Activated naive CD4-positive, alpha-beta T cell treated with anti-CD3 and anti-CD28 coated beads for 36 hours (primary cell): ENCODE results near the gene POTEC. TPM values are rescaled to one million over a fixed set of nuclear protein-coding genes. Genes with fewer than 3 reads are reported as not detected.
"Not testable (repeated sequence)": the region's sequence is repeated elsewhere in the genome, so short reads cannot be mapped to it uniquely, and the experiment has no call there.

ENCODE experiments used
- CTCF ChIA-PET: fragments of 350-600 bp; sonication (Branson Sonifier 250); formaldehyde crosslinking; loops from one replicate; lab custom pipeline; 2021; ENCODE audit warnings: antibody characterized with exemption; lab: Charles Lee
- DNase-seq: peaks from one replicate; pipeline ENCODE4 v3.0.0-alpha.2; 2020
- H3K27ac Mint-ChIP-seq: one replicate; pipeline ENCODE4 v1.8.0; 2021; ENCODE audit warnings: mild to moderate bottlenecking, mixed read lengths
- H3K27me3 Mint-ChIP-seq: one replicate; pipeline ENCODE4 v1.8.0; 2021; ENCODE audit warnings: low read depth, mixed read lengths
- H3K36me3 Mint-ChIP-seq: one replicate; pipeline ENCODE4 v1.8.0; 2021; ENCODE audit warnings: low read depth, mixed read lengths
- H3K4me1 Mint-ChIP-seq: one replicate; pipeline ENCODE4 v1.8.0; 2021; ENCODE audit warnings: low read depth, mixed read lengths
- H3K4me3 Mint-ChIP-seq: one replicate; pipeline ENCODE4 v1.8.0; 2021; ENCODE audit warnings: mild to moderate bottlenecking, moderate library complexity, mixed read lengths
- H3K9me3 Mint-ChIP-seq: one replicate; pipeline ENCODE4 v1.8.0; 2021; ENCODE audit warnings: mixed read lengths
- intact Hi-C: fragments of 100-400 bp; cut with micrococcal nuclease; formaldehyde crosslinking; loops from one replicate; pipeline ENCODE4 v1.15.1; 2023
- total RNA-seq, 2 experiments: library from RNA; stranded (reverse); gene quantifications; one replicate each; pipeline ENCODE4 v1.2.3, GENCODE V29; 2021

The POTEC gene
- total RNA-seq, 2 experiments from 2014 or later = not detected

DNA sequence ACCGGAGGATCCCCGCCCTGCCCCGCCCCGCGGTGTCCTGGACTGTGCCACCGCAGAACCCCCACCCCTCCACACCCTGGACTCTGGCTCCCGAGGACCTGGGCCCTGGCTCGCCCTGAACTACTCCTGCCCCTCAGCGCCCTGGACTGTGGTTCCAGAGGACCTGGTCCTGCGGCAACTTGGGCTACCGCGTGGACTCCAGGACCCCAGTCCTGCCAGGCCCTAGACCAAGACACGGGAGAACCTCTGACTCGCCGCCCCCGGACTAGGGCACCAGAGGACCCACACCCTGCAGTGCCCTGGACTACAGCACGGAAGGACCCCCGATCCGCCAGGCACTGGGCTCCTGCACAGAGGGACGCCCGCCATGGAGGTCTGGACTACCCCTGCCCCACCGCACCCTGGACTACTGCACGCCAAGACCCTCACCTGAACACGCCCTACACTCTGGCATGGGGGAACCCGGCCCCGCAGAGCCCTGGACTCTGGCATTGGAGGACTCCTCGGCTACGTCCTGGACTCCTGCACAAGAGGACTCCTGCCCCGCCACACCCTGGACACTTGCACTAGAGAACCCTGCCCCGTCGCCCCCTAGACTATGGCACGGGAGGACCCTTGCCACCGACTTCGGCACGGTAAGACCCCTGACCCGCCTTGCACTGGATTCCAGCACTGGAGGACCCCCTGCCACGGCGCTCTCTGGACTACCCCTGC is 69.2 kb downstream of the POTEC start:
- H3K9me3 Mint-ChIP-seq, CTCF ChIA-PET, H3K27ac Mint-ChIP-seq, DNase-seq, H3K4me3 Mint-ChIP-seq, intact Hi-C loops, H3K4me1 Mint-ChIP-seq, H3K36me3 Mint-ChIP-seq, H3K27me3 Mint-ChIP-seq: not testable (repeated sequence)

- H3K4me1 Mint-ChIP-seq, H3K27ac Mint-ChIP-seq, DNase-seq, intact Hi-C loops, CTCF ChIA-PET, H3K4me3 Mint-ChIP-seq, H3K9me3 Mint-ChIP-seq, H3K27me3 Mint-ChIP-seq, H3K36me3 Mint-ChIP-seq: not testable (repeated sequence)
Measured at GRCh38 chr18:14473250-14474006, 70.0 kb downstream of the POTEC start.

DNA sequence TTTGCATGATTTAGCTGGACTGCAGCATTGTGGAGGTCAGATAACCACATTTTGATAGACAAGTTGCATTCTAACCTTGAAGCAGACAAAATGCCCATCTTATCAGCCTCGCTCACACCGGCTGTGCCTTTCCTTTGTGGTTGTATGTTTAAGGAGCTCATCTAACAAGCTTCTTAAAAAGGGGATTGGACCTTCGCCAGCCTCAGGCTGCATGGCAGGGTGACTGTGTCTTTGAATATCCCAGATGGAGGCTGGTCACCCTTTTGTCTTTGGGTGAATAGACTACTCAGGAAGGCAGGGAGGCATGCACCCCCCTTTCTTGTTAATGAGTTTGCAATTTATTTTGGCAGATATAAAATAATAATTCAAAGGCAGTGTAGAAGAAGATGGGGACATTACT is 72.1 kb downstream of the POTEC start:
- H3K4me3 Mint-ChIP-seq, H3K27ac Mint-ChIP-seq, H3K9me3 Mint-ChIP-seq, H3K27me3 Mint-ChIP-seq, H3K36me3 Mint-ChIP-seq, CTCF ChIA-PET, intact Hi-C loops, H3K4me1 Mint-ChIP-seq, DNase-seq: not testable (repeated sequence)

DNA sequence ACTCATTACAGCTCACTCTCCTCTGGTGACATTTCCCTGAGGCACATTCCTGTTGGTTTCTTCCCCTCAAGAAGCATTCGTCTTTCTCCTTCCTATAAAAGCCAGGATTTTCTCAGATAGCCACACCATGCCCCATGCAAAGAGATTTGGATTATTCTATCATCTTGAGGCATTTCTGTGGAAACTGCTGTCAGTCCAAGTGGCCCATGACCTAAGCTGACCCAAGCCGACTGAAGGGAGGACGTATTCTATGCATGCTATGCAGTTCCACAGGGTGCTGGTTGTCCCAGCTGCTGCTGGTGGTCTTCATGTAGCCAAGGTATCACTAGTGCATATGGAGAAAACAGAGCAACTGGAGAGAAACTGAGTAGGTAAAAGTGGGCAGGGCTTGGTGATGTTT is 73.0 kb downstream of the POTEC start:
- DNase-seq, H3K4me1 Mint-ChIP-seq, H3K27me3 Mint-ChIP-seq, intact Hi-C loops, H3K9me3 Mint-ChIP-seq, H3K4me3 Mint-ChIP-seq, H3K27ac Mint-ChIP-seq, H3K36me3 Mint-ChIP-seq: not testable (repeated sequence)
- CTCF ChIA-PET = interaction anchor here (0.6 kb wide), 1 partner anchor 416 kb away, joined by 4 read pairs; no protein-coding TSS in a partner anchor

DNA sequence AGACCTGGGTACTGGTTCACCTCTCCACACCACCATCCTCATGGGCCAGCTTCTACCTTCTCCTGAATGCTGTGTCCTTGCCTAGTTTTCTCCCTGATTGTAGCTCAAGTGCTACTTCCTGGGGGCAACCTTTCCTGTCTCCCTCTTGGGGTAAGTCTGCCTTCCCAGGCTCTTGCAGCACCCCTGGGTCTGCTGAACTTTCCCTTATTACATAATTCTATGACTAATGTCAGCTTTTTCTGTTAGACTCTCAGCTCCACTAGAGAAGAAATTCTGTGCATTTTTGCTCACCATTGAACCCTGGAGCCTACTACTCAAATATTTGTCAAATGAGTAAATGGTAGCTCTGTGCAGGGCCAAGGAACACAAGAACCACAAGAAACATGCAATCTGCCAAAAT is 73.4 kb downstream of the POTEC start:
- intact Hi-C loops, H3K4me1 Mint-ChIP-seq: not testable (repeated sequence)

GRCh38 chr18:14465989-14466388 is 77.4 kb downstream of the POTEC start:
- CTCF ChIA-PET, H3K36me3 Mint-ChIP-seq, H3K27me3 Mint-ChIP-seq, DNase-seq, intact Hi-C loops, H3K9me3 Mint-ChIP-seq, H3K27ac Mint-ChIP-seq, H3K4me1 Mint-ChIP-seq, H3K4me3 Mint-ChIP-seq: not testable (repeated sequence)

More for the DNA sequence above, 73.4 kb downstream of the POTEC start:
- H3K36me3 Mint-ChIP-seq, DNase-seq, H3K4me3 Mint-ChIP-seq, H3K27me3 Mint-ChIP-seq, H3K9me3 Mint-ChIP-seq, H3K27ac Mint-ChIP-seq: not testable (repeated sequence)
- CTCF ChIA-PET = interaction anchor here (0.6 kb wide), 1 partner anchor 415 kb away, joined by 4 read pairs; no protein-coding TSS in a partner anchor

Other genes with a start within 250 kb of the POTEC start
- not detected for gene ANKRD30B, start 204.6 kb upstream of the POTEC start, total RNA-seq